ENCODE data around the gene KCNF1. TPM values are rescaled to one million over a fixed set of nuclear protein-coding genes. Genes with fewer than 3 reads are reported as not detected.

Gene KCNF1
- total RNA-seq, 1 experiment from 2014 or later: 0.05 TPM

DNA sequence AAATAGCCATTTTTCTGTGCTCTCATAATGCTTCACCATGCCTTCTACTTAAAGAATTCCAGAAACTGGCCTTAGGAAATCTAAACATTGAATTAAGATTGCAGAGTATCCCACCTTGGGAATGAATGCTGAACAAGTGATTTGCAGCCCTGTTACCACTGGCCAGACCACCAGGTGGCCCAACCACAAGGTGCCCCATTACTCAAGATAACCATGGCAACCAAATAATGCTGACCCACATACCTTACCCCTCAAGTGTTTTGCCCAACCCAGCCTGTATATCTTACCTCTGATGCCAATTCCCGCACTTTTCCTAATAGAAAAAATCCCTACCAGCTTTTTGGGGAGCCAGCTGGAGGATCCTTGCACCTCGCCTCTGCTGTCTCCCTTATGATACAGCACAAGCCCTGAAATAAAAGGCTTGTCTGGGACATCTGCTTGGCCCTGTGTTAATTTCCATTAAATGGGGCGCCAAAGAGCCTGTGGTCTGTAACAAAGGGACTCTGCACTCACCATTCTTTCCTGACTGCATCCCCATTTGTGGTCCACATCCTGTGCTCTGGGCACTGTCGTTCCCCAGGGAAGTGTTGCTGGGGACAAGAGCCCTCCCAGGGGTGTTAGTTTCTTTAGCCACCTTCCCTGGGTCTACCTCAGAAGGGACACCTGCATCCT lies 17.3 kb upstream of the KCNF1 start:
- in situ Hi-C loops (cut with HindIII; ENCODE audit: low pct_unique_long_range_greater_than_20kb, low sequenced_read_pairs): no loop called here
- no peak for DNase-seq (ENCODE audit: low read depth, low spot score)

- no peak for DNase-seq (ENCODE audit: low read depth, low spot score)
- in situ Hi-C loops (cut with HindIII; ENCODE audit: low pct_unique_long_range_greater_than_20kb, low sequenced_read_pairs): no loop called here
These were observed 16.5 kb upstream of the KCNF1 start for GRCh38 chr2:10895231-10895630.

DNA sequence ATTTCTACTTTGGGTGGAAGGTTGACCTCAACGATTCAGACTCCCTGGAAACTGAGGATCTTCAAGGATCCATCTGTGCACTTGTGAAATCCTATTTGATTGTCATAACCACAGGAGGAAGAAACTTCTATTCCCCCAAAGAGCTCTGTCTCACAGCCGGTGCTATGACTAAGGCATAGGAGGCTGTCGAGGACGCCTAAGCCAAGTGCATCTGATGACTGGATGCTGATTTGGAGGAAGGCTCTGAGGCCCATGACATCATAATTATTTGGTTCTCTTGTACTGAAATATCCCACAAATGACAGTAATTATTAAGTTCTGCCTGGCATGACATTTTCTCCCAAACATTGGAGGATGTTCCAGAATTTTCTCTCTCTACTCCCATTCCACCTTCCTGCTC lies 13.8 kb upstream of the KCNF1 start:
- in situ Hi-C loops (cut with HindIII; ENCODE audit: low pct_unique_long_range_greater_than_20kb, low sequenced_read_pairs): no loop called here
- no peak for DNase-seq (ENCODE audit: low read depth, low spot score)

DNA sequence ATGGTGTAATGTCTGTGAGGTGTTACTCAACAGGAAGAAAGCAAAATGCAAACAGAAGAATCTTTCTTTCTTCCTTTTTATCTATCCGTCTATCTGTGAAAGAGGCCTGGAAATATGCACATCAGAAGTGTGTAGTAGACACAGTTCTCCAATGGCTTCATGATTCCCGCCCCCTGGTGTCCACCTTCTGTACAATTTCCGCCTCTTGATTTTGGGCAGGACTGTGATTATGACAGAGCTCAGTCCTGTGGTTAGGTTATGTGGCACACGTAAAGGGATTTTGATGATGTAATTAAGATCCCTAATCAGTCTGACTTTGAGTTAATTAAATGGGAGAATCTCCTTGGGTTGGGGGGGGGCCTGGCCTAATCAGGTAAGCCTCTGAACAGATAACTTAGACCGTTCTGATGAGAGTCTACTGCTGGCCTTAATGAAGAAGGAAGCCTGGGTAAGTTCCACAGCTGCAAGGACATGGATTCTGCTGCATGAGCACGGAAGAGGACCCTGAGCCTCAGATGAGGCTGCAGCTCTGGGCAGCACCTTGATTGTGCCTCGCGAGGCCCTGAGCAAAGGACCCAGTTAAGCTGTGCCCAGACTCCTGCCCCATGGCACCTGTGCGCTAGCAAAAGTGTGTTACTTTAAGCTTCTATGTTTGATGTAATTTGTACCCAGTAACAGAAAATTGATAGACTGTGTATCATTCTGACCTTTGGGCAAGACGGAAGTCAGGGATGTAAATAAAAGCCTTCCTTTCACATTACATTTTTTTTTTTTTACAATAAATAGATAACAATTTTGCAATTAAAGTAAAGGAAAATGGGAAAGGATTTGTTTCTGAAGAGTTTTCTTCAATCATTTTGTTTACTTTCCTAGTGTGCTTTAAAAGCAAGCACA lies 11.3 kb upstream of the KCNF1 start:
- DNase-seq (ENCODE audit: low read depth, low spot score): peak; percentile 76
- in situ Hi-C loops (cut with HindIII; ENCODE audit: low pct_unique_long_range_greater_than_20kb, low sequenced_read_pairs): no loop called here

DNA sequence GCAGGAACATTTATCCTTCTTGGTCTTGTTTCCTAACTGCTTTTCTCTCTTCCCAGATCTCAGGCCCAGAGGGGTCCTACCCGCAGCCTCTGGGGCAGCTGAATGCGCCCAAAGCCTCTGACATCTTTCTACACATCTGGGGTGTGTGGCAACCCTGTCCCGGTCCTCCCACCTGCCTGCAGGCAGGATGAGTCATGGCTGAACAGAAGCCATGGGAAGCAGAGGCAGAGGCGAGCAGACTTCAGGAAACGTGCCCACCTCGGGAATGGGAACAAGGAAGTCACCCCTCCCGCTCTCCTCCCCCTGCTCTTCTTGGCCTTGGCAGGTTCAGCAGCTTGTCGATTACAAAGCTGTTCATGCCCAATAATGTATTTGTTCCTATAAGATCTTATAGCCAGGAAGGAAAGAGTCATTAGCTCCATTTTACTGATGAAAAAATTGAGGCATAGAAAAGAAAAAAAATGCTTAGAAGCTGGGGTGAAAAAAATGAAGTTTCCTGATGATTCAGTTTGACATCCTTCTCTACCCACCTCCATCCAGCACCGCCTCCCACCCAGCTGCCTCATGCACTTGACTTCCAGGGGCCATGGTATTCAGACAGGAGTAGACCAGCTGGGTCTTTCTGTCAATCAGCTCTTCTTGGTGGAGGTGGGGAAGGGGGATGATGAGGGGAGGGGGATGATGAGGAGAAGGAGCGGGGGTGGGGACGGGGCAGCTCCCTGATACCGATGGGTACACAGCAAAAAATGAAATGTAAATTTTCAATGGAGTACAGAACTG lies 10.4 kb upstream of the KCNF1 start:
- in situ Hi-C loops (cut with HindIII; ENCODE audit: low pct_unique_long_range_greater_than_20kb, low sequenced_read_pairs): no loop called here
- peak; percentile 21 for DNase-seq (ENCODE audit: low read depth, low spot score)

DNA sequence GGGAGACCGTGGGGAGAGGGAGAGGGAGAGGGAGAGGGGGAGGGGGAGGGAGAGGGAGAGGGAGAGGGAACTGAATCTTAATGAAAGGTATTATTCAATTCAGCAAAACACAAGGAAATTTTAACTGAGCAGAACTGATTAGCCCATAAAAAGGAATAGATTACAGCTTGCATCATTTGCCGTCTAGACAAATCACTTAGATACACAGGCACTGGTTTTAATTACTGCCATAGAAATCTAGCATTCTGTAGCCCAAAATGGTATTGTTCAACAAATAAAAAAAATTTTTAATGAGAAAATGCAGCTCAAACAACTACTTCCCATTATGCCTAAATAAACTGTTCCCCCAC lies 7.9 kb upstream of the KCNF1 start:
- in situ Hi-C loops (cut with HindIII; ENCODE audit: low pct_unique_long_range_greater_than_20kb, low sequenced_read_pairs): no loop called here
- DNase-seq (ENCODE audit: low read depth, low spot score): no peak

DNA sequence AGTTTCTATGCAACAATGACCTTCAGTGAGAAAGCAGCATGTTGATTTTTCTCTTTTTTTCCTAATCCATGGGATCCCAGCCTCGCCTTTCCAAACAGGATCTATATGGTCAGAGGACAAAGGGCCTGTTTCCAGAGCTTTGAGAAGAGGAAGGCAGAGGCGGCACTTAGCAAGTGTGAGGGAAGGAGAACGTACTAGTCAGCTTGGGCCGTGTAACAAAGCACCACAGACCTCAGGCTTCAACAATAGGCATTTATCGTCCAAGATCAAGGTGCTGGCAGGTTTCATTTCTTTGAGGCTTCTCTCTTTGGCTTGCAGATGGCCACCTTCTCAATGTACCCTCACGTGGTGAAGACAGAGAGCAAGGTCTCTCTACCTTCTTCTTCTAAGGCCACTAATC lies 7.3 kb upstream of the KCNF1 start:
- in situ Hi-C loops (cut with HindIII; ENCODE audit: low pct_unique_long_range_greater_than_20kb, low sequenced_read_pairs): no loop called here
- DNase-seq (ENCODE audit: low read depth, low spot score): no peak

GRCh38 chr2:10905006-10905861 lies 6.5 kb upstream of the KCNF1 start:
- DNase-seq (ENCODE audit: low read depth, low spot score): no peak
- in situ Hi-C loops (cut with HindIII; ENCODE audit: low pct_unique_long_range_greater_than_20kb, low sequenced_read_pairs): no loop called here

DNA sequence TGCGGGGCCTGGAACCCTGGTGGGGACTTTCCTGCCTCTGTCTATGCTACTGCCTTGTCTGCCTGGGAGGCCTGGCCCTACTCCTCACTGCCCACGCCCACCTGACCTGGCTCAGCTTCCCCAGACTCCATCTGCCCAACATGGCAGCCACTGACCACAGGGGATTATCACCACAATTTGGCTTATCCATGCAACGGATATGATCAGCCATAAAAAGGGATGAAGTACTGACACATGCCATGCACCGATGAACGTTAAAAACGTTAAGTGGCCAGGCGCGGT lies 5.9 kb upstream of the KCNF1 start:
- no peak for DNase-seq (ENCODE audit: low read depth, low spot score)
- in situ Hi-C loops (cut with HindIII; ENCODE audit: low pct_unique_long_range_greater_than_20kb, low sequenced_read_pairs): no loop called here

DNA sequence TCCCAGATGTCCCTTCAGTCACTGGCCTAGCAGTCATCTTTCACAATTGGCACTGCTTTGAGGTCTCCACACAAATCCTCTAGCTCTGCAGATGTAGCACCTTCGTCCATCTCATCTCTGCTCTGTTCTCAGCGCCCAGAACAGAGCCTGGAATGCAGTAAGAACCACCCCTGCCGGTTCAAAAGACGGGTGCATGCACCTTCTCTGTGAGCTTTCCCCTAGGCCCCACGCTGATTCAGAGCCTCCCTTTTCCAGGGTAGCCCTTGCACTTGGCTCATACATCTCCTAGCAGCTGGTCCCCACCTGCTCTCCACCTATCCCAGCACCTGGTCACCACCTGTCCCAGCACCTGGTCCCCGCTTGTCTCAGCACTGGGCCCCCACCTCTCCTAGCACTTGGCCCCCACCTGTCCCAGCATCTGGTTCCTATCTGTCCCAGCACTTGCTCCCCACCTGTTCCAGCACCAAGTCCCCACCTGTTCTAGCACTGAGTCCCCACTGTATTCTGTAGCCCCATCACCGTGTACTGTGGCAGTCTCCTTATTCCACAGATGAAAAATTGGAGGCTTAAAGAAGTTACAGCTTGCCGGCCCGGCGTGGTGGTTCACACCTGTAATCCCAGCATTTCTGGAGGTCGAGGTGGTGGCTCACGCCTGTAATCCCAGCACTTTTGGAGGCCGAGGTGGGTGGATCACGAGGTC lies 4.7 kb upstream of the KCNF1 start:
- no peak for DNase-seq (ENCODE audit: low read depth, low spot score)
- in situ Hi-C loops (cut with HindIII; ENCODE audit: low pct_unique_long_range_greater_than_20kb, low sequenced_read_pairs): no loop called here

DNA sequence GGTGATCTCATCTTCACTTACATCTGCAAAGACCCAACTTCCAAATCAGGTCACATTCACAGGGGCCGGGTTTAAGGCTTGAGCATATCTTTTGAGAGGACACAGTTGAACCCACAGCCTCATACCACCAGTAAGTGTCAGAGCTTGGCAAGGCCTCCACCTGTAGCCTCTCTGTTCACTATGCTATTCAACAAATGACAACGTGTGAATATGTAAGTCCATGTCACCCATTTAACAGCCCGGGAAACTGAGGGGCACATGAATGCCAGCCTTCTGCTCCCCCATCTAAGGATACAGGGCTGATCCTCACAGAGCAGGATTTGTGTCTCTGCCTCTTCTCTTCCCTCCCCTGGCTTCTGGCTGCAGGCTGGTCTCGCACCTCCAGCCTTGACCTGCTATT lies 3.5 kb upstream of the KCNF1 start:
- DNase-seq (ENCODE audit: low read depth, low spot score): no peak
- in situ Hi-C loops (cut with HindIII; ENCODE audit: low pct_unique_long_range_greater_than_20kb, low sequenced_read_pairs): no loop called here

GRCh38 chr2:10909050-10909995 lies 2.4 kb upstream of the KCNF1 start:
- DNase-seq (ENCODE audit: low read depth, low spot score): peak; percentile 55
- in situ Hi-C loops (cut with HindIII; ENCODE audit: low pct_unique_long_range_greater_than_20kb, low sequenced_read_pairs): no loop called here

GRCh38 chr2:10909996-10910341 lies 1.8 kb upstream of the KCNF1 start:
- in situ Hi-C loops (cut with HindIII; ENCODE audit: low pct_unique_long_range_greater_than_20kb, low sequenced_read_pairs): no loop called here
- no peak for DNase-seq (ENCODE audit: low read depth, low spot score)

DNA sequence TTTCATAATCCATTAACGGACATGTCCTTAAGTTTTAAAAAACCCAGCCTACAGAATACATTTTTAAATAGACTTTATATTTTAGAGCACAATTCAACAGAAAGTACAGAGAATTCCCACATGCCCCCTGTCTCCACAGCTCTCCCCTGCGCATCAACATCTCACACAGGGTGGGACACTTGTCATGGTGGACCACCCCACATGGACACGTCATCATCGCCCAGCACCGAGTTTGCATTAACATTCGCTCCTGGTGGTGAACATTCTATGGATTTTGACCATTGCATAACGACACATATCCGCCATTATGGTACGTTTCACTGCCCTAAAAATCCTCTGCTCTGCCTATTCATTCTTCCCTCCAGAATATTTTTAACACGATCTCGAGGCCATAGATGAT lies 1.1 kb upstream of the KCNF1 start:
- in situ Hi-C loops (cut with HindIII; ENCODE audit: low pct_unique_long_range_greater_than_20kb, low sequenced_read_pairs): no loop called here
- DNase-seq (ENCODE audit: low read depth, low spot score): no peak

DNA sequence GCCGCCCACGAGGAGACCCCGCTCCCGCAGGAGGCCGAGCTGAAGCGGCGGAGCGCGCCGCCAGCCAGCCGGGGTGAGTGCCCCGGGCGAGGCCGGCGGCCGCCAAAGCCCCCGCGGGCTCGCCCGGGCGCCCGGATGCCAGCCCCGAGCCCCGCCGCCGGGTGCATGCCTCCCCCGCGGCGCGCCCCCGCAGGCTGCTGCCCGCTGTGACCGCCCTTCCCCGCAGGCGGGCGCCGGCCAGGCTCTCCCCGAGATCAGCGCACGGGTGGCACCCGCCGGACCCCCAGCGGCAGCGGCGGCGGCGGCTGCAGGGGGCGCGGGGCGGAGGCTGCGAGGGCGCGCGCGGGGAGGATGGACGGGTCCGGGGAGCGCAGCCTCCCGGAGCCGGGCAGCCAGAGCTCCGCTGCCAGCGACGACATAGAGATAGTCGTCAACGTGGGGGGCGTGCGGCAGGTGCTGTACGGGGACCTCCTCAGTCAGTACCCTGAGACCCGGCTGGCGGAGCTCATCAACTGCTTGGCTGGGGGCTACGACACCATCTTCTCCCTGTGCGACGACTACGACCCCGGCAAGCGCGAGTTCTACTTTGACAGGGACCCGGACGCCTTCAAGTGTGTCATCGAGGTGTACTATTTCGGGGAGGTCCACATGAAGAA lies 470 bp downstream of the KCNF1 start:
- no peak for DNase-seq (ENCODE audit: low read depth, low spot score)
- in situ Hi-C loops (cut with HindIII; ENCODE audit: low pct_unique_long_range_greater_than_20kb, low sequenced_read_pairs): no loop called here
